CD14-positive monocyte (primary cell): Measurements from ENCODE around the gene CDK17. TPM values are rescaled to one million over a fixed set of nuclear protein-coding genes. Genes with fewer than 3 reads are reported as not detected.

Source experiments
- DNase-seq, 3 donors: peaks; one replicate each; pipeline ENCODE4 v3.0.0-alpha.2; 2011 to 2022
- H2AFZ ChIP-seq: 2 replicates; pipeline ENCODE4 v1.6.0; 2012; ENCODE audit warnings: mild to moderate bottlenecking, low read depth, low read length, inconsistent platforms; ENCODE audit not compliant: insufficient read depth, poor library complexity, severe bottlenecking
- H3K27ac ChIP-seq, 2 donors: 1 replicate in 1 of 2; 2 replicates in 1 of 2; pipeline ENCODE4 v1.5.1; 2012 to 2013; ENCODE audit warnings: low read length in 2 of 2, control low read depth in 1 of 2, inconsistent platforms in 1 of 2, low read depth in 1 of 2, mild to moderate bottlenecking in 1 of 2
- H3K27me3 ChIP-seq, 2 donors: one replicate each; pipeline versions ENCODE4 v1.6.0 to v1.6.1; 2011 to 2013; ENCODE audit warnings: low read length in 2 of 2; ENCODE audit not compliant: control insufficient read depth in 2 of 2, insufficient read depth in 2 of 2
- H3K36me3 ChIP-seq, 2 donors: replicated peaks in 1 of 2; 1 replicate in 1 of 2; 2 replicates in 1 of 2; pipeline versions ENCODE4 v1.5.1 to v1.6.1; 2012 to 2013; ENCODE audit warnings: low read length in 2 of 2, control low read depth in 1 of 2, inconsistent platforms in 1 of 2, mild to moderate bottlenecking in 1 of 2; ENCODE audit not compliant: insufficient read depth in 2 of 2, control insufficient read depth in 1 of 2
- H3K4me1 ChIP-seq, 2 donors: 1 replicate in 1 of 2; 2 replicates in 1 of 2; pipeline versions ENCODE4 v1.5.1 to v1.6.1; 2012 to 2013; ENCODE audit warnings: low read length in 2 of 2, control low read depth in 1 of 2, inconsistent platforms in 1 of 2, mild to moderate bottlenecking in 1 of 2, moderate library complexity in 1 of 2; ENCODE audit not compliant: insufficient read depth in 2 of 2, control insufficient read depth in 1 of 2
- H3K4me2 ChIP-seq: replicated peaks from 2 replicates; pipeline ENCODE3; 2012; ENCODE audit warnings: low read length, moderate library complexity, mild to moderate bottlenecking; ENCODE audit not compliant: poor library complexity, severe bottlenecking; ENCODE audit errors: extremely low read depth
- H3K4me3 ChIP-seq, 3 experiments: fragments of 200-600 bp in 1 of 3; sonication (generic) in 1 of 3; replicated peaks in 1 of 3; 1 replicate in 2 of 3; 2 replicates in 1 of 3; pipeline ENCODE4 v1.5.1; 2011 to 2013; ENCODE audit warnings: low read length in 3 of 3, mild to moderate bottlenecking in 3 of 3, control low read depth in 2 of 3, low read depth in 2 of 3, inconsistent platforms in 1 of 3, moderate library complexity in 1 of 3
- H3K79me2 ChIP-seq: 2 replicates; pipeline ENCODE4 v1.6.0; 2012; ENCODE audit warnings: mild to moderate bottlenecking, control low read depth, inconsistent platforms, low read length, moderate library complexity; ENCODE audit not compliant: insufficient read depth
- H3K9ac ChIP-seq: 2 replicates; pipeline ENCODE4 v1.6.0; 2017; ENCODE audit warnings: low read length, mild to moderate bottlenecking; ENCODE audit not compliant: insufficient read depth, poor library complexity, severe bottlenecking
- H3K9me3 ChIP-seq, 2 donors: replicated peaks in 1 of 2; 1 replicate in 1 of 2; 2 replicates in 1 of 2; pipeline versions ENCODE4 v1.5.1 to v1.6.1; 2012 to 2013; ENCODE audit warnings: low read length in 2 of 2, control low read depth in 1 of 2; ENCODE audit not compliant: control insufficient read depth in 1 of 2, insufficient read depth in 1 of 2
- H4K20me1 ChIP-seq: 2 replicates; pipeline ENCODE4 v1.6.0; 2012; ENCODE audit warnings: mild to moderate bottlenecking, low read length, control low read depth, moderate library complexity; ENCODE audit not compliant: insufficient read depth
- H3K27ac Mint-ChIP-seq, 7 donors: one replicate each; pipeline ENCODE4 v1.8.0; 2020; ENCODE audit warnings: mild to moderate bottlenecking in 7 of 7, mixed read lengths in 7 of 7, moderate library complexity in 6 of 7, inconsistent platforms in 2 of 7
- H3K27me3 Mint-ChIP-seq, 3 donors: one replicate each; pipeline ENCODE4 v1.8.0; 2021 to 2022; ENCODE audit warnings: low read depth in 3 of 3, mild to moderate bottlenecking in 3 of 3, mixed read lengths in 3 of 3, moderate library complexity in 3 of 3, inconsistent platforms in 1 of 3
- H3K36me3 Mint-ChIP-seq, 2 donors: one replicate each; pipeline ENCODE4 v1.8.0; 2020; ENCODE audit warnings: mixed read lengths in 2 of 2, inconsistent platforms in 1 of 2, mild to moderate bottlenecking in 1 of 2
- H3K4me1 Mint-ChIP-seq: one replicate; pipeline ENCODE4 v1.8.0; 2020; ENCODE audit warnings: mild to moderate bottlenecking, mixed read lengths
- H3K4me3 Mint-ChIP-seq, 2 donors: one replicate each; pipeline ENCODE4 v1.8.0; 2020; ENCODE audit warnings: mild to moderate bottlenecking in 2 of 2, mixed read lengths in 2 of 2, moderate library complexity in 1 of 2
- H3K9me3 Mint-ChIP-seq, 7 donors: one replicate each; pipeline ENCODE4 v1.8.0; 2020 to 2022; ENCODE audit warnings: mixed read lengths in 7 of 7, mild to moderate bottlenecking in 6 of 7, moderate library complexity in 6 of 7, inconsistent platforms in 2 of 7
- WGBS: methylation state at CpG from one replicate; pipeline ENCODE4 v1.1.5; 2013; ENCODE audit warnings: missing lambda C conversion rate; ENCODE audit not compliant: insufficient coverage; 5-methylcytosine and 5-hydroxymethylcytosine counted together
- intact Hi-C, 2 donors: fragments of 100-400 bp; cut with micrococcal nuclease; formaldehyde crosslinking; loops; one replicate each; pipeline versions ENCODE4 v1.15.0 to v1.15.1; 2023
- polyA plus RNA-seq, 3 donors: library from polyadenylated mRNA; depleted of rRNA in 1 of 3; unstranded in 2 of 3; stranded (reverse) in 1 of 3; fragments of 300-500 nt in 2 of 3; fragments of >200 nt in 1 of 3; fragmentation: Illumina TruSeq in 2 of 3; gene quantifications; 1 replicate in 2 of 3; 2 replicates in 1 of 3; pipeline ENCODE4 v1.2.3, GENCODE V29; 2012 to 2021
- TF ChIP-seq, protein P1 (sequence below): fragments of 200-600 bp; IDR thresholded peaks from one replicate; pipeline ENCODE4 v1.8.0; 2022; ENCODE audit warnings: antibody characterized with exemption, mild to moderate bottlenecking

The CDK17 gene
- polyA plus RNA-seq, 3 donors, result 3.6 to 6.9 (median 6.4) TPM

DNA sequence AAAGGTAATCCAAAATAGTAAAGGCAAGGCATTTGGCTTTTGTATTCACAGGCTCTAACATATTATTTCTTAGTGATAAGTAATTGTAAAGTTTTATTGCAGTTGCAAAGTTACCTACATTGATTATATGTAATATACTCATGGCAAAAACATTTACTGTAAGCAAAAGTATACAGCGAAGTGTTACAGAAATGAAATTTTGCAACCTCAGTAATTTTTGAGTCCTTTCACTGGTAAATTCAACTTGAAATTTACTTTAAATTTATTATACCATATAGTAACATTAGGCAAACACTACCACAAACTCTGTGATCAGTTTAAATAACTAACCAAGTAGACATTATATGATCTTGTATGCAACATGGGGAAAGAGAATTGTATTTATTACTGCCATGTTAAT is 89.0 kb downstream of the CDK17 start:
- no peak overlapping the region for H2AFZ ChIP-seq
- H3K9ac ChIP-seq, result no peak overlapping the region
- H3K4me1 Mint-ChIP-seq, result peaks cover 4% of the 10 kb centered on the region
- TF ChIP-seq, protein P1, sequence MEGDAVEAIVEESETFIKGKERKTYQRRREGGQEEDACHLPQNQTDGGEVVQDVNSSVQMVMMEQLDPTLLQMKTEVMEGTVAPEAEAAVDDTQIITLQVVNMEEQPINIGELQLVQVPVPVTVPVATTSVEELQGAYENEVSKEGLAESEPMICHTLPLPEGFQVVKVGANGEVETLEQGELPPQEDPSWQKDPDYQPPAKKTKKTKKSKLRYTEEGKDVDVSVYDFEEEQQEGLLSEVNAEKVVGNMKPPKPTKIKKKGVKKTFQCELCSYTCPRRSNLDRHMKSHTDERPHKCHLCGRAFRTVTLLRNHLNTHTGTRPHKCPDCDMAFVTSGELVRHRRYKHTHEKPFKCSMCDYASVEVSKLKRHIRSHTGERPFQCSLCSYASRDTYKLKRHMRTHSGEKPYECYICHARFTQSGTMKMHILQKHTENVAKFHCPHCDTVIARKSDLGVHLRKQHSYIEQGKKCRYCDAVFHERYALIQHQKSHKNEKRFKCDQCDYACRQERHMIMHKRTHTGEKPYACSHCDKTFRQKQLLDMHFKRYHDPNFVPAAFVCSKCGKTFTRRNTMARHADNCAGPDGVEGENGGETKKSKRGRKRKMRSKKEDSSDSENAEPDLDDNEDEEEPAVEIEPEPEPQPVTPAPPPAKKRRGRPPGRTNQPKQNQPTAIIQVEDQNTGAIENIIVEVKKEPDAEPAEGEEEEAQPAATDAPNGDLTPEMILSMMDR, result no peak
- no peaks in the 10 kb centered on the region for H3K27me3 Mint-ChIP-seq
- no peak for DNase-seq
- no peak overlapping the region for H3K4me2 ChIP-seq
- no peaks in the 10 kb centered on the region for H3K9me3 Mint-ChIP-seq
- no peak overlapping the region for H3K4me3 Mint-ChIP-seq
- H3K4me1 ChIP-seq, result no peaks in the 10 kb centered on the region
- no CpG with 5 or more reads among the region's 1 CpG for WGBS
- H3K36me3 ChIP-seq, result peaks cover 22 to 55% of the 10 kb centered on the region in 2 donors
- H3K4me3 ChIP-seq, result no peak overlapping the region
- H3K27ac ChIP-seq, result no peak overlapping the region
- intact Hi-C loops, result no loop called here
- no peaks in the 10 kb centered on the region for H3K79me2 ChIP-seq
- peaks cover 12 to 37% of the 10 kb centered on the region in 2 donors for H3K36me3 Mint-ChIP-seq
- no peaks in the 10 kb centered on the region for H3K9me3 ChIP-seq
- H3K27ac Mint-ChIP-seq, result no peak overlapping the region
- H4K20me1 ChIP-seq, result peaks cover 10% of the 10 kb centered on the region
- H3K27me3 ChIP-seq, result no peaks in the 10 kb centered on the region

DNA sequence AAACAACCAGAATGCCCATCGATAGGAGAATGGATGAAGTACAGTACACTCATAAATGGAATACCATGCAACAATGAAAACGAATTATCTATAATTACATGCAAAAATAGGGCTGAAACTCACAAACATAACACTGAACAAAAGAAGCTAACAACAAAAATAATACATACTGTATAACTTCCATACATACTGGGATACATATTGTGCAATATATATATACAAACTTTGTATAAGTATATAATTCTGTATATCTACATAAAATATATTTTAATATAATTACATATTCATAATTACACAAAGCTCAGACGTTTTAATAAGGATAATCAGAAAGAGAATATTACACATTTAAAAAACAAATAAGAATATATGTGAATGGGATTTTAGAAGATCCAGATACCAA is 90.2 kb downstream of the CDK17 start:
- peaks cover 22 to 62% of the 10 kb centered on the region in 2 donors for H3K36me3 ChIP-seq
- Mint-ChIP-seq H3K4me1 (no peaks in the 10 kb centered on the region), H3K4me3 (no peak overlapping the region), H3K9me3 (no peaks in the 10 kb centered on the region), H3K27ac (no peak overlapping the region), H3K36me3 (peaks cover 12 to 45% of the 10 kb centered on the region in 2 donors), H3K27me3 (no peaks in the 10 kb centered on the region)
- no peak overlapping the region for H3K27ac ChIP-seq
- intact Hi-C loops, result no loop called here
- TF ChIP-seq, protein P1, result no peak
- WGBS, result 100% methylated on average over 1 of the region's 3 CpGs
- no peak overlapping the region for H3K4me3 ChIP-seq
- H3K4me2 ChIP-seq, result no peak overlapping the region
- no peaks in the 10 kb centered on the region for H3K27me3 ChIP-seq
- peaks cover 10% of the 10 kb centered on the region for H4K20me1 ChIP-seq
- H2AFZ ChIP-seq, result no peak overlapping the region
- no peaks in the 10 kb centered on the region for H3K79me2 ChIP-seq
- no peak overlapping the region for H3K9ac ChIP-seq
- DNase-seq, result no peak
- H3K4me1 ChIP-seq, result no peaks in the 10 kb centered on the region
- H3K9me3 ChIP-seq, result no peaks in the 10 kb centered on the region
